Mesendoderm (in vitro differentiated cells): ENCODE measurements around the gene COPE.

Source experiments
- DNase-seq: peaks from one replicate; pipeline ENCODE4 v3.0.0; 2013
- H2AK5ac ChIP-seq: 2 replicates; pipeline ENCODE4 v1.6.1; 2013; ENCODE audit warnings: low read length, inconsistent platforms
- H2BK120ac ChIP-seq: 2 replicates; pipeline ENCODE4 v1.6.1; 2013; ENCODE audit warnings: low read depth, mild to moderate bottlenecking, low read length, moderate library complexity, mixed read lengths
- H2BK15ac ChIP-seq: replicated peaks from 2 replicates; pipeline ENCODE4 v1.6.1; 2013; ENCODE audit warnings: low read depth, mild to moderate bottlenecking, moderate library complexity
- H2BK5ac ChIP-seq: 2 replicates; pipeline ENCODE4 v1.6.1; 2013; ENCODE audit warnings: low read length, inconsistent platforms
- H3K18ac ChIP-seq: 2 replicates; pipeline ENCODE4 v1.6.1; 2013; ENCODE audit warnings: mild to moderate bottlenecking, low read length, mixed read lengths
- H3K23ac ChIP-seq: one replicate; pipeline ENCODE4 v1.6.1; 2013; ENCODE audit warnings: low read length
- H3K27ac ChIP-seq: 2 replicates; pipeline ENCODE4 v1.5.1; 2013; ENCODE audit warnings: low read depth, mild to moderate bottlenecking, inconsistent platforms, low read length, moderate library complexity
- H3K27me3 ChIP-seq: 2 replicates; pipeline ENCODE4 v1.6.1; 2013; ENCODE audit warnings: low read length, control low read depth, mild to moderate bottlenecking, inconsistent platforms; ENCODE audit not compliant: insufficient read depth, poor library complexity
- H3K36me3 ChIP-seq: 2 replicates; pipeline ENCODE4 v1.6.1; 2013; ENCODE audit warnings: low read length, inconsistent platforms; ENCODE audit not compliant: control insufficient read depth, insufficient read depth
- H3K4ac ChIP-seq: one replicate; pipeline ENCODE4 v1.6.1; 2013; ENCODE audit warnings: low read depth, mild to moderate bottlenecking, low read length, moderate library complexity
- H3K4me1 ChIP-seq: 2 replicates; pipeline ENCODE4 v1.6.1; 2013; ENCODE audit warnings: low read depth, low read length, inconsistent platforms; ENCODE audit not compliant: control insufficient read depth
- H3K4me2 ChIP-seq: 2 replicates; pipeline ENCODE4 v1.6.1; 2013; ENCODE audit warnings: low read length
- H3K4me3 ChIP-seq: 2 replicates; pipeline ENCODE4 v1.5.1; 2013; ENCODE audit warnings: mild to moderate bottlenecking, low read length
- H3K56ac ChIP-seq: one replicate; pipeline ENCODE4 v1.6.1; 2013; ENCODE audit warnings: low read length
- H3K79me1 ChIP-seq: 2 replicates; pipeline ENCODE4 v1.6.1; 2013; ENCODE audit warnings: low read length, inconsistent platforms
- H3K79me2 ChIP-seq: 2 replicates; pipeline ENCODE4 v1.6.1; 2013; ENCODE audit warnings: mild to moderate bottlenecking, low read length; ENCODE audit not compliant: control insufficient read depth, insufficient read depth
- H3K9ac ChIP-seq: 2 replicates; pipeline ENCODE4 v1.6.1; 2013; ENCODE audit warnings: low read length, inconsistent platforms
- H4K5ac ChIP-seq: one replicate; pipeline ENCODE4 v1.6.1; 2013; ENCODE audit warnings: low read length
- H4K8ac ChIP-seq: one replicate; pipeline ENCODE4 v1.6.1; 2013; ENCODE audit warnings: low read depth, mild to moderate bottlenecking, control low read depth, low read length, moderate library complexity
- WGBS: extraction: QIAGEN DNeasy Blood & Tissue Kit; methylation state at CpG from one replicate; pipeline ENCODE4 v1.1.7; 2013; ENCODE audit warnings: low lambda C conversion rate, missing lambda C conversion rate; ENCODE audit not compliant: insufficient coverage; ENCODE audit errors: extremely low coverage; 5-methylcytosine and 5-hydroxymethylcytosine counted together

Gene COPE

DNA sequence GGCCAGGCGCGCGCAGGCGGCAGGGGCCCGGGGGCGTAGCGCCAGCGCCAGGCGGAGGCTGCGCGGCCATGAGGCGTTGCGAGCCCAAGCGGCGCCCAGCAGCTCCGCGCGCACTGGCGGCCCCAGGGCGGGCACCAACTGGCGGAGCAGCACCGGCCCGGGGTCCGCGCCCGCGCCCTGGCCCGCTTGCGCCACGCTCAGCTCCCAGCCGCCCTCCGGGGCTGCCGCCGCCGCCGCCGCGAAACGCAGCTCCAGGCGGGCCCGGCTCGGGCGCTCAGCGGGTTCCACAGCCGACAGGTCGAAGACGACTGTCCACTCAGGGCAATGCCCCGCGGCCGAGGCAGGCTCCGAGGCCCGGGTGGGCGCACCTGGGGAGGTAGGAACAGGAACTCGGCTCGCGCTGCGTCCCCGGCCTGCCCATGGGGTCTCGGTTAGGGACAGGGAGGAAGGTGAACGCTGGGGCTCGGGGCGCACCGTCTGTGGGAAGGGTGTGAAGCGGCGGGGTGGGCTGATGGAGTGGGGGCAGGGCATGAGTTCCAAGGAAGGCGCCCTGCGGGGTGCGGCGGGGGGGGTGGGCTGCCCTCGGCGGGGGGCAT lies 50.1 kb downstream of the COPE start:
- Histone ChIP-seq H2AK5ac (no peak overlapping the region), H3K56ac (no peak overlapping the region), H3K23ac (no peak overlapping the region), H2BK120ac (no peak overlapping the region), H4K8ac (no peak overlapping the region), H3K79me1 (no peaks in the 10 kb centered on the region), H3K4me2 (no peak overlapping the region), H2BK5ac (no peak overlapping the region), H4K5ac (no peak overlapping the region), H3K4me1 (peaks cover 3% of the 10 kb centered on the region), H2BK15ac (no peak overlapping the region), H3K36me3 (peaks cover 4% of the 10 kb centered on the region), H3K18ac (no peak overlapping the region), H3K27me3 (no peaks in the 10 kb centered on the region), H3K9ac (no peak overlapping the region), H3K79me2 (no peaks in the 10 kb centered on the region), H3K4me3 (no peak overlapping the region), H3K27ac (no peak overlapping the region), H3K4ac (no peak overlapping the region)
- WGBS: no CpG with 5 or more reads among the region's 71 CpGs
- no peak for DNase-seq

DNA sequence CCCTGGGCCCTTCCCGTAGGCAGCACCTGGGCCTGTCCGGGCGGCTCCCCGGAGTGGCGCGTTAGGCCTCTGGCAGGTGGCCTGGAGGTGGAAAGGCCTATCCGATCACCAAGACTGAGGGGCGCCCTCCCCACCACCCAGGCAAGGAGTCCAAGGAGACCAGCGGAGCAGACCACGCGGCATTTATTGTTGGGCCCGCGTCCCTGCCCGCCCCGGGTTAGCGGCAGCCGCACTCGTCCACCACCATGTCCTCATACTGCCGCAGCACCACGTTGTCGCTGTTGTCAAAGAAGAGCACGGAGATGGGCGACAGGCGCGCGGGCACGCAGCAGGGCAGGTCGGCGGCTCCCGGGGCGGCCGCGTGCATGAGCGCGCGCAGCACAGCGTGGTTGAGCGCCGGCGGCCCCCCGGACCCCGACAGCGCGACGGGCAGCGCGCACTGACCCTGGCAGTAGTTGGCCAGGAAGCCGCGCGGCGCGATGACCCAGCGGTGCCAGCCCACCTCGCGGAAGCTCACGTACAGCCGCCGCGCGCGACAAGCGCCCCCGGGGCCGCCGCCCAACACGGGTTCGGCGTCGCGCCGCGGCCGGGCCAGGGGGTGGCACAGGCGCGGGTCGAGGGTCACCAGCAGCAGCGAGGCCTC lies 50.7 kb downstream of the COPE start:
- no peak overlapping the region for H3K56ac ChIP-seq
- no peaks in the 10 kb centered on the region for H3K79me1 ChIP-seq

DNA sequence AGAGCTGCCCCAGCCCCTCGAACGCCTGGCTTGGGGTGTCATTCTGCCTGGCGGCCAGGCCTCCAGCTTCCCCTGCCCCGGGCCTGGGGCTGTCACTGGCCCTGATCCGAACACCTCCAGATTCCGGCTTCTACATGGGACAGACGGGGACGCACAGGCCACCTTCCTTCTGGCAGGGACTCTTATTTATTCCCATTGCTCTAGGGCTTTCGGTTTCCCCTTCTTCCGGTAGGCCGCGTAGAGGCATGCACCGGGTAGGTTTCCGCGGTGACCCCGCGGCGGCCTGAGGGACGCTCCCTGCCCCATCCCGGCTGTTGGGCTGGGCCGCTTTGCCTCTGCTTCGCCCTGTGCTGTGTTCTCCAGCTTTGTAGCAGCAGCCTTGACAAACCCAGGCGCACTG lies 51.4 kb downstream of the COPE start:
- H3K4me3 ChIP-seq: no peak overlapping the region
- H4K8ac ChIP-seq: no peak overlapping the region
- no peak overlapping the region for H4K5ac ChIP-seq
- no peak overlapping the region for H3K27ac ChIP-seq
- no peak overlapping the region for H2BK15ac ChIP-seq
- H3K79me1 ChIP-seq: no peaks in the 10 kb centered on the region
- H3K36me3 ChIP-seq: peaks cover 7% of the 10 kb centered on the region
- H3K4ac ChIP-seq: no peak overlapping the region
- H3K79me2 ChIP-seq: no peaks in the 10 kb centered on the region
- no peaks in the 10 kb centered on the region for H3K27me3 ChIP-seq
- H2BK5ac ChIP-seq: no peak overlapping the region
- DNase-seq: no peak
- no peak overlapping the region for H3K56ac ChIP-seq
- H3K4me2 ChIP-seq: no peak overlapping the region
- no peak overlapping the region for H2BK120ac ChIP-seq
- H3K23ac ChIP-seq: no peak overlapping the region
- H3K18ac ChIP-seq: no peak overlapping the region
- peaks cover 3% of the 10 kb centered on the region for H3K4me1 ChIP-seq
- no peak overlapping the region for H2AK5ac ChIP-seq
- WGBS: no CpG with 5 or more reads among the region's 23 CpGs
- no peak overlapping the region for H3K9ac ChIP-seq

More for the DNA sequence above, 50.7 kb downstream of the COPE start:
- Histone ChIP-seq H3K9ac (no peak overlapping the region), H2BK15ac (no peak overlapping the region), H3K18ac (no peak overlapping the region), H3K79me2 (no peaks in the 10 kb centered on the region), H3K27ac (no peak overlapping the region), H2BK5ac (no peak overlapping the region), H3K23ac (no peak overlapping the region), H3K36me3 (peaks cover 4% of the 10 kb centered on the region), H4K8ac (no peak overlapping the region), H3K4me3 (no peak overlapping the region), H3K27me3 (no peaks in the 10 kb centered on the region), H2BK120ac (no peak overlapping the region), H2AK5ac (no peak overlapping the region), H3K4me1 (peaks cover 3% of the 10 kb centered on the region), H3K4me2 (no peak overlapping the region), H3K4ac (no peak overlapping the region), H4K5ac (no peak overlapping the region)
- no peak for DNase-seq
- no CpG with 5 or more reads among the region's 77 CpGs for WGBS

DNA sequence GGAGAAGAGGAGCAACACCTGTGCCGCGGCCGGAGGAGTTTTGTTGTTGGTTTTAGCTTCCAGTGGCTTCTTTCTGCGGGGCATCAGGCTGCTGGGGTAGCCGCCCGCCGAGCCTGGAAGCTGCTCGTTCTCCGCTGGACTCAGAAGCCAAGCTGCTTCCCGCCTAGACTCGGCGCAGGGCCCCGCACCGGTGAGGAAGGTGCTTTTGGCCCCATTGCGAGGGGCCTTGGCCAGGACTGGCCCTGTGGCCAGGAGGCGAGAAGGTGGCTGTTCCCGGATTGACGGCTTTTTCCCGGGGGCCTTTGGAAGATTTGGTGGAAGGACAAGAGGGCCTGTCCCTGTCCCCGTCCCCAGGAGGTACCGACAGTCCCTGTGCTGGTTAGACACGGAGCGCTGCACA lies 52.0 kb downstream of the COPE start:
- H3K4me1 ChIP-seq: peaks cover 3% of the 10 kb centered on the region
- no peak overlapping the region for H2BK5ac ChIP-seq
- no peaks in the 10 kb centered on the region for H3K27me3 ChIP-seq
- H3K4me2 ChIP-seq: no peak overlapping the region
- no peak overlapping the region for H3K4ac ChIP-seq
- H3K56ac ChIP-seq: no peak overlapping the region
- no peak overlapping the region for H2BK15ac ChIP-seq
- H3K23ac ChIP-seq: no peak overlapping the region
- no peaks in the 10 kb centered on the region for H3K79me2 ChIP-seq
- no CpG with 5 or more reads among the region's 23 CpGs for WGBS
- DNase-seq: no peak
- no peaks in the 10 kb centered on the region for H3K79me1 ChIP-seq
- H4K8ac ChIP-seq: no peak overlapping the region
- H2BK120ac ChIP-seq: no peak overlapping the region
- no peak overlapping the region for H3K18ac ChIP-seq
- no peak overlapping the region for H4K5ac ChIP-seq
- H3K9ac ChIP-seq: no peak overlapping the region
- peaks cover 7% of the 10 kb centered on the region for H3K36me3 ChIP-seq
- no peak overlapping the region for H3K4me3 ChIP-seq
- H3K27ac ChIP-seq: no peak overlapping the region
- H2AK5ac ChIP-seq: no peak overlapping the region

DNA sequence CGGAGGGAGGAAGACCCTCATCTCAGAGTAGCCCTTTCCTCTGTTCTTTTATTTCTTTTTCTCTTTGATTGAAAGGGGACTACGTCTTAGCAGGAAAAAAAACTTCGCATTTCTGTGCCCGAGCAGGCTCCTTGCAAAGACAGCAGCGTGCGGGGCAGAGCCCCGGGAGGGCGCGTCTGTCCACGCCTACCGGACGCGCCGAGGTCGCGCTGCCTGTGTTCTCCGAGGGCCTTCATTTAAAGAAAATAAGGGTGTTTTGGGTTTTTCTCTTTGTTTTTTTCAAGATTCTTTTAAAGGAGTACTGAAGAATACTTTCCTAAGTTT lies 52.4 kb downstream of the COPE start:
- H3K56ac ChIP-seq: no peak overlapping the region
- H3K36me3 ChIP-seq: peaks cover 7% of the 10 kb centered on the region
- H3K4me3 ChIP-seq: no peak overlapping the region
- H3K79me1 ChIP-seq: no peaks in the 10 kb centered on the region
- no peak overlapping the region for H2BK120ac ChIP-seq
- H4K8ac ChIP-seq: no peak overlapping the region
- H2BK15ac ChIP-seq: no peak overlapping the region
- no peak overlapping the region for H2BK5ac ChIP-seq
- no peak overlapping the region for H3K4ac ChIP-seq
- no peak overlapping the region for H3K4me2 ChIP-seq
- H3K27me3 ChIP-seq: no peaks in the 10 kb centered on the region
- H4K5ac ChIP-seq: no peak overlapping the region
- no peak overlapping the region for H3K27ac ChIP-seq
- no peaks in the 10 kb centered on the region for H3K79me2 ChIP-seq
- no peak overlapping the region for H2AK5ac ChIP-seq
- H3K4me1 ChIP-seq: peaks cover 3% of the 10 kb centered on the region
- H3K23ac ChIP-seq: no peak overlapping the region
- H3K9ac ChIP-seq: no peak overlapping the region
- no peak overlapping the region for H3K18ac ChIP-seq
- no CpG with 5 or more reads among the region's 17 CpGs for WGBS
- DNase-seq: no peak
